GM23338 (cell line): ENCODE data around the gene CLEC4G.

Experiments
- EZH2 ChIP-seq: fragments of 200-600 bp; sonication (generic); IDR thresholded peaks from one replicate; pipeline ENCODE4 v1.8.0; 2017; ENCODE audit warnings: antibody characterized with exemption, mild to moderate bottlenecking, low read depth; ENCODE audit not compliant: unreplicated experiment
- NANOG ChIP-seq: IDR thresholded peaks from 2 replicates; pipeline ENCODE4 v1.6.1; 2016; ENCODE audit warnings: antibody characterized with exemption, borderline replicate concordance
- POLR2AphosphoS5 ChIP-seq: IDR thresholded peaks from 2 replicates; pipeline ENCODE4 v1.6.1; 2016; ENCODE audit warnings: antibody characterized with exemption, low read depth
- ZNF331 ChIP-seq: fragments of 250-450 bp; sonication (Bioruptor Pico); IDR thresholded peaks from 2 replicates; pipeline ENCODE4 v1.5.0; 2020; ENCODE audit warnings: low read depth, mild to moderate bottlenecking, moderate library complexity
- TF ChIP-seq, protein P1 (sequence below), 2 experiments: fragments of 200-600 bp in 1 of 2; sonication (generic) in 1 of 2; conservative IDR thresholded peaks; 2 replicates each; pipeline versions ENCODE4 v1.5.1 to v1.6.1; 2016 to 2017; ENCODE audit warnings: antibody characterized with exemption in 2 of 2, low read depth in 2 of 2, mild to moderate bottlenecking in 2 of 2, moderate library complexity in 1 of 2
- TF ChIP-seq, protein P2 (sequence below): IDR thresholded peaks from one replicate; pipeline ENCODE4 v1.6.1; 2018; ENCODE audit warnings: antibody characterized with exemption; ENCODE audit not compliant: unreplicated experiment

DNA sequence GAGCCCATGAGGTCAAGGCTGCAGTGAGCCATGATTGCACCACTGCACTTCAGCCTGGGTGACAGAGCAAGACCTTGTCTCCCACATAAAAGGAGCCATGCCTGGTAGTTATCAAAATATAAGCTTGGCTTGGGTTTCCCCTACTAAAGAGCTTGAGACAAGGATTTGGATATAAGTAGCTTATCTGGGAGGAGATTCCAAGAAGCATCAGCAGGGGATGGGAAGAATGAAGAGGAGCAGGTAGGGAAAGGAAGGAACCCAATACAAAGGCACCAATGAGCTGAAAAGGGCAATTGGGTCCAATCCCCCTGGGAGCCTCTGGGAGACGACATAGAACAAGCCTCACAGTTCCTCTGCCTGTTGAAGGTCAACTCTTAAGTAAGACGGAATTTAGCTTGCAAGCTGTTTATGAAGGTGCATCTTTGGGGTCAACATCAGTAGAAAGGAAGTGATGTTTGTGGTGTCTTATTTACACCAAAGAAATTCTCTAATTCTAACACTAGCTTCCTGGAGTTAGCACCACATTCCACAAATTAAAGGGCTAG, 7.4 kb upstream of the CLEC4G start:
- TF ChIP-seq, protein P1, sequence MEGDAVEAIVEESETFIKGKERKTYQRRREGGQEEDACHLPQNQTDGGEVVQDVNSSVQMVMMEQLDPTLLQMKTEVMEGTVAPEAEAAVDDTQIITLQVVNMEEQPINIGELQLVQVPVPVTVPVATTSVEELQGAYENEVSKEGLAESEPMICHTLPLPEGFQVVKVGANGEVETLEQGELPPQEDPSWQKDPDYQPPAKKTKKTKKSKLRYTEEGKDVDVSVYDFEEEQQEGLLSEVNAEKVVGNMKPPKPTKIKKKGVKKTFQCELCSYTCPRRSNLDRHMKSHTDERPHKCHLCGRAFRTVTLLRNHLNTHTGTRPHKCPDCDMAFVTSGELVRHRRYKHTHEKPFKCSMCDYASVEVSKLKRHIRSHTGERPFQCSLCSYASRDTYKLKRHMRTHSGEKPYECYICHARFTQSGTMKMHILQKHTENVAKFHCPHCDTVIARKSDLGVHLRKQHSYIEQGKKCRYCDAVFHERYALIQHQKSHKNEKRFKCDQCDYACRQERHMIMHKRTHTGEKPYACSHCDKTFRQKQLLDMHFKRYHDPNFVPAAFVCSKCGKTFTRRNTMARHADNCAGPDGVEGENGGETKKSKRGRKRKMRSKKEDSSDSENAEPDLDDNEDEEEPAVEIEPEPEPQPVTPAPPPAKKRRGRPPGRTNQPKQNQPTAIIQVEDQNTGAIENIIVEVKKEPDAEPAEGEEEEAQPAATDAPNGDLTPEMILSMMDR (conservative IDR thresholded peaks at IDR 0.05; ENCODE audit: low read depth in 2 of 2) = no peak
- TF ChIP-seq, protein P2, sequence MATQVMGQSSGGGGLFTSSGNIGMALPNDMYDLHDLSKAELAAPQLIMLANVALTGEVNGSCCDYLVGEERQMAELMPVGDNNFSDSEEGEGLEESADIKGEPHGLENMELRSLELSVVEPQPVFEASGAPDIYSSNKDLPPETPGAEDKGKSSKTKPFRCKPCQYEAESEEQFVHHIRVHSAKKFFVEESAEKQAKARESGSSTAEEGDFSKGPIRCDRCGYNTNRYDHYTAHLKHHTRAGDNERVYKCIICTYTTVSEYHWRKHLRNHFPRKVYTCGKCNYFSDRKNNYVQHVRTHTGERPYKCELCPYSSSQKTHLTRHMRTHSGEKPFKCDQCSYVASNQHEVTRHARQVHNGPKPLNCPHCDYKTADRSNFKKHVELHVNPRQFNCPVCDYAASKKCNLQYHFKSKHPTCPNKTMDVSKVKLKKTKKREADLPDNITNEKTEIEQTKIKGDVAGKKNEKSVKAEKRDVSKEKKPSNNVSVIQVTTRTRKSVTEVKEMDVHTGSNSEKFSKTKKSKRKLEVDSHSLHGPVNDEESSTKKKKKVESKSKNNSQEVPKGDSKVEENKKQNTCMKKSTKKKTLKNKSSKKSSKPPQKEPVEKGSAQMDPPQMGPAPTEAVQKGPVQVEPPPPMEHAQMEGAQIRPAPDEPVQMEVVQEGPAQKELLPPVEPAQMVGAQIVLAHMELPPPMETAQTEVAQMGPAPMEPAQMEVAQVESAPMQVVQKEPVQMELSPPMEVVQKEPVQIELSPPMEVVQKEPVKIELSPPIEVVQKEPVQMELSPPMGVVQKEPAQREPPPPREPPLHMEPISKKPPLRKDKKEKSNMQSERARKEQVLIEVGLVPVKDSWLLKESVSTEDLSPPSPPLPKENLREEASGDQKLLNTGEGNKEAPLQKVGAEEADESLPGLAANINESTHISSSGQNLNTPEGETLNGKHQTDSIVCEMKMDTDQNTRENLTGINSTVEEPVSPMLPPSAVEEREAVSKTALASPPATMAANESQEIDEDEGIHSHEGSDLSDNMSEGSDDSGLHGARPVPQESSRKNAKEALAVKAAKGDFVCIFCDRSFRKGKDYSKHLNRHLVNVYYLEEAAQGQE = no peak
- no peak for TF ChIP-seq POLR2AphosphoS5
- TF ChIP-seq EZH2 = no peak
- TF ChIP-seq ZNF331 (CRISPR knock-in tag) = no peak
- TF ChIP-seq NANOG = no peak
